ENCODE measurements around the gene VAC14. TPM values are rescaled to one million over a fixed set of nuclear protein-coding genes. Genes with fewer than 3 reads are reported as not detected.

The VAC14 gene
- total RNA-seq, 4 donors from 2014 or later, result 31.1 to 47.0 (median 37.0) TPM

DNA sequence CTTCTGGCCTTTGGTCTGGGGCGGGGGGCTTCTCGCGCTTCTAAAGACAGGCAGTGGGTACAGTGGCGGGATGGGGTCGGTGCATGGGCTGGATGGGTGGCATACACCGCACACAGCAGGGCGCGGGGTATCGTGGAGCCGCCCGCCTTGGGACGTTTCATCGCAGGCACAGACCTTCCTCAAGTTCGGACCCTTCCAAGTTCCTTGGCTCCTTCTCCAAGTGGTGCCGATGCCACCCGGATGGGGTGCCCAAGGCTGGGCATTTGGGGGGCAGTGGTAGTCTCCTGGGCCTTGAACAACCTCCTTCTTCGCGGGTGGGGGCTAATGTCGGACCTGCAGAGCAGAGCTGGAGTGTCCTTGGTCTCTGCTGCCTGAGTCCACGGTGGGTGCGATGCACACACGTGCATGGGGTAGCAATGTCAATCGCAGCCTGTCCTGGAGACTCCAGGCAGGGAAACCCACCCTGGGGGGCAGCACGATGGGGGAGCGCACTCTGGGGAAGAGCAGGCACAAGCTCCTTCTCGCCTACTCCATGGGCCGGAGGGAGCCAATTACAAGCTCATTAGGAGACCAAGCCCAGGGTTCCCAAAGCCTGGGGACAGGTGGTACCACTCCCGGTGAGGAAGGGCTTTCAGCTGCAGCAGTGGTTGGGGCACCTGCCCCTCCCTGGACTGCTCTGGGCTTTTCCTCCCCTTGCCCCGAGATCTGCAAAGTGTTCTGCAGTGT, 114.4 kb downstream of the VAC14 start:
- H3K27ac ChIP-seq (replicated peaks in 1 of 4), result peak overlapping the region; percentile 96 to 99 (median 96)
- TF ChIP-seq POLR2A (IDR thresholded peaks at IDR 0.05; ENCODE audit: low read depth) (no peak), EP300 (IDR thresholded peaks at IDR 0.05) (no peak)
- TF ChIP-seq, protein P1, sequence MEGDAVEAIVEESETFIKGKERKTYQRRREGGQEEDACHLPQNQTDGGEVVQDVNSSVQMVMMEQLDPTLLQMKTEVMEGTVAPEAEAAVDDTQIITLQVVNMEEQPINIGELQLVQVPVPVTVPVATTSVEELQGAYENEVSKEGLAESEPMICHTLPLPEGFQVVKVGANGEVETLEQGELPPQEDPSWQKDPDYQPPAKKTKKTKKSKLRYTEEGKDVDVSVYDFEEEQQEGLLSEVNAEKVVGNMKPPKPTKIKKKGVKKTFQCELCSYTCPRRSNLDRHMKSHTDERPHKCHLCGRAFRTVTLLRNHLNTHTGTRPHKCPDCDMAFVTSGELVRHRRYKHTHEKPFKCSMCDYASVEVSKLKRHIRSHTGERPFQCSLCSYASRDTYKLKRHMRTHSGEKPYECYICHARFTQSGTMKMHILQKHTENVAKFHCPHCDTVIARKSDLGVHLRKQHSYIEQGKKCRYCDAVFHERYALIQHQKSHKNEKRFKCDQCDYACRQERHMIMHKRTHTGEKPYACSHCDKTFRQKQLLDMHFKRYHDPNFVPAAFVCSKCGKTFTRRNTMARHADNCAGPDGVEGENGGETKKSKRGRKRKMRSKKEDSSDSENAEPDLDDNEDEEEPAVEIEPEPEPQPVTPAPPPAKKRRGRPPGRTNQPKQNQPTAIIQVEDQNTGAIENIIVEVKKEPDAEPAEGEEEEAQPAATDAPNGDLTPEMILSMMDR (IDR thresholded peaks at IDR 0.05), result peak in 1 of 3 experiments; percentile 5
- H3K27me3 ChIP-seq, result no peaks in the 10 kb centered on the region
- no peak for DNase-seq (ENCODE audit: extremely low spot score)
- peak overlapping the region; percentile 75 to 87 (median 83) for H3K4me3 ChIP-seq
- H3K9me3 ChIP-seq, result no peaks in the 10 kb centered on the region
- intact Hi-C loops (cut with DNase I), result no loop called here
- WGBS, result 64% methylated on average over 8 of the region's 29 CpGs
- H3K36me3 ChIP-seq, result peaks cover 0 to 11% (median 1%) of the 10 kb centered on the region in 4 donors
- peaks cover 89 to 95% (median 91%) of the 10 kb centered on the region in 4 donors for H3K4me1 ChIP-seq

DNA sequence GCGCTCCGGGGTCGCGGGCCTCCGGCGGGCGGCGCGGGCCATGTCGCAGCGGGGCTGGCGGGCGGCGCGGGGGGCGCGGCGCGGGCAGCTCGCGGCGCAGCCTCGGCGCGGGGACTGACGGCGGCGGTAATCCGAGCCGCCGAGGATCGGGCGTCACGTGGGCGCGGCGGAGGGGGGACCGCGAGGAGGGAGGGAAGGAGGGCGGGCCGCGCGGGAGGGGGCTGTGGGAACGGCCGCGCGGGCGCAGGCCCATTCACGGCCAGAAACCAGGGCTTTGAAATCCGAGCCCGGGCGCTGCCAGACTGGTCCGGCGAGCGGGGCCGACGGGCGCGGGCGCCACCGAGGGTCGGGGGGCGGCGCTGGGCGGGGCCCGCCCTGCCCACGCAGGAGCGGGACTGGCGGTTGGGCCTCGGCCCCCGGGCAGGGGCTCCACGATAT, 115.0 kb downstream of the VAC14 start, which contains the start of gene MTSS2:
TSS of gene MTSS2 (minus strand) at position 116 of the 438 bp plus-strand sequence. CDS start 262 bp downstream, outside the sequence.
- no peak for DNase-seq (ENCODE audit: extremely low spot score)
- peaks cover 88 to 95% (median 91%) of the 10 kb centered on the region in 4 donors for H3K4me1 ChIP-seq
- intact Hi-C loops (cut with DNase I), result no loop called here
- H3K36me3 ChIP-seq, result peaks cover 0 to 11% (median 1%) of the 10 kb centered on the region in 4 donors
- TF ChIP-seq, protein P1 (IDR thresholded peaks at IDR 0.05), result no peak
- TF ChIP-seq POLR2AphosphoS5 (IDR thresholded peaks at IDR 0.05) (peak; percentile 74 to 79), EP300 (IDR thresholded peaks at IDR 0.05) (no peak)
- no peaks in the 10 kb centered on the region for H3K9me3 ChIP-seq
- peak within 1 kb of the TSS; percentile 75 to 87 (median 83) for H3K4me3 ChIP-seq
- H3K27ac ChIP-seq (replicated peaks in 1 of 4), result peak within 1 kb of the TSS; percentile 96 to 99 (median 96)
- no peaks in the 10 kb centered on the region for H3K27me3 ChIP-seq
- no CpG with 5 or more reads among the region's 72 CpGs for WGBS

DNA sequence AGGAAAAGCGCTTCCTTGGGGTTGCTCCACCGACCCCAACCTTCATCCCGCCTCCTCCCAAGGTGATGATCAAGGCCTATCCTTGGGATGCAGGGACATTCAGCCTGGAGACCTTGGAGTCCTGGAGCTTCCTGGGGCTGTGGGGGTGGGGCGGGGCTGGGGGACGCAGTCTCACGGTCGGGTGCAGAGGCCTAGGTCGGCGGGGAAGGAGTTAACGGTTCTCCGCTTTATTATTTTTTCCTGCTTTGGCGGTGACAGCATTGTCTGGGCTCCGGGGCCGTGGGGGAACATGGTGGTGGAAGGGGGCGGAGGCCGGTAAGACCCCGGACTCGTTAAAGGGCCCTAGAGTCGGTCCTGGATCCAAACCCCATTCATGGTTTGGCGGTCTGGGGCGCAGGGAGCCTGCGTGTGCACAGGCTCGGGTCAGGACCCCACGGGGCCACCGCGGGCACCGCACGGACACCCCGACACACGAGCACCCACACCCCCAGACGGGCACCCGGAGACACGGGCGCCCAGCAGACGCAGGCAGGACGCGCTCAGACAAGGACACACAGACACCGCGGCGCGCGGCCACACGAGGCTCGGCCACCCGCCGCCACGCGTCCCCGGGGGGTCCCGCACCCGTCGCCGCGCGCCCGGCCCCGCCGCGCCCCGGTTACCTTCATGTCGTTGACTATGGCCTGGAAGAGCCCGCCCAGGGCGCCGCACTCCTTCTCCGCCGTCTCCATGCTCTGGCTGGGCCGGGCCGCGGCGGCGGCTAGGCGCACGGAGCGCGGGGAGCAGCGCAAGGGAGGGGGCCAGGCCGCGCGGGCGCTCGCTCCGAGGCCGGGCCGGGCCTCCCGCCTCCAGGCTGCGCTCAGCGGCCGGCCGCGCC, 115.7 kb downstream of the VAC14 start:
- no peak for DNase-seq (ENCODE audit: extremely low spot score)
- peaks cover 0 to 17% (median 1%) of the 10 kb centered on the region in 4 donors for H3K36me3 ChIP-seq
- H3K4me1 ChIP-seq, result peaks cover 88 to 95% (median 91%) of the 10 kb centered on the region in 4 donors
- H3K4me3 ChIP-seq, result peak overlapping the region; percentile 75 to 87 (median 83)
- intact Hi-C loops (cut with DNase I), result no loop called here
- TF ChIP-seq, protein P1 (IDR thresholded peaks at IDR 0.05), result no peak
- no peaks in the 10 kb centered on the region for H3K27me3 ChIP-seq
- H3K9me3 ChIP-seq, result no peaks in the 10 kb centered on the region
- peak overlapping the region; percentile 86 to 99 (median 93) for H3K27ac ChIP-seq (replicated peaks in 1 of 4)
- WGBS, result 5% methylated on average over 9 of the region's 90 CpGs

DNA sequence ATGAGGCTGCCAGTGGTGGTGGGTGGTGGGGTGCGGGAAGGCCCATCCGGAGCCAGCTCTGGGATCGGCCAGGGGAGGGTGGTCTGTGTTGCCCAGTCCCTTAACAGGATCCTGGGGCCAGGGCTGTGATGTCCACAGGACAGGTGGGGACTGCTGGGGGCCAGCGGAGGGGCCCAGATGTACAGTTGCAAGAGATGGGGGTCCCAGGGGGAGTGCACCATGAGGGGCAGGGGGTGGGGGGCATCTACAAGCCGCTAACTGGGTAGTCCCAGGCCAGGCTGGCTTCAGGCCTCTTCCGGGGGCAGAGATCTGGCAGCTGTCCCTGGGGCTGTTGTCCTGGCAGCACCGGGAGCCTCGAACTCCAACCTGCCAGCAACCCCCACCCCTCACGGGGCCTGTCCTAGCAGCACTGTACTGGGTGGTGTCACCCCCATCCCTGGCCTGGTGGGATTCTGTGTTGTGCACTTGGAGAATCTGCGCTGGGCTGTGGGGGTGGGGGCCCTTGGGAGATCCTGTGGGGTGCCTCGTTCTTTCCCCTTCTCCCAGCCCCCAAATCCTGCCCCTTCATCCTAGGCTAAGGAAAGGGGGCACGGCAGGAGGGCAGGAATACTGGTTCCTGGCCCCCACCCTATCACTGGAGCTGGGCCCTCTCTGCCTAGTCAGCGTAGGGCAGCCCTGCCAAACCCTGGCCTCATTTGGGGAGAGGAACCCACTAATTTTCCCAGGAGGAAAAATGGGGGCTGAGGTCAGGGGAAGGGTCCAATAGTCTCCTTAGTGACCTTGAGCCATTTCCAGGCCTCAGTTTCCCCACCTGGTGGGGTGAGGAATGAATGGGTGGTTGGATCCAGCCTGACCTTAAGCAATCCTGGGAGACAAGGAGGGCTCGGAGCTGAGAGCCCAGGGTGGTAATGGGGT, 116.6 kb downstream of the VAC14 start:
- TF ChIP-seq POLR2A (IDR thresholded peaks at IDR 0.05; ENCODE audit: low read depth), result no peak
- no peak for TF ChIP-seq EP300 (IDR thresholded peaks at IDR 0.05)
- TF ChIP-seq POLR2AphosphoS5 (IDR thresholded peaks at IDR 0.05), result no peak
- TF ChIP-seq, protein P1 (IDR thresholded peaks at IDR 0.05), result no peak
- WGBS, result 29% methylated on average over 12 of the region's 14 CpGs
- Histone ChIP-seq H3K9me3 (no peaks in the 10 kb centered on the region), H3K36me3 (peaks cover 5 to 25% (median 7%) of the 10 kb centered on the region in 4 donors), H3K27ac (replicated peaks in 1 of 4) (peak overlapping the region; percentile 86 to 99 (median 93)), H3K4me1 (peaks cover 82 to 95% (median 91%) of the 10 kb centered on the region in 4 donors), H3K4me3 (peak overlapping the region; percentile 75 to 87 (median 83)), H3K27me3 (no peaks in the 10 kb centered on the region)
- no peak for DNase-seq (ENCODE audit: extremely low spot score)
- intact Hi-C loops (cut with DNase I), result no loop called here

Measured in esophagus muscularis mucosa (tissue), 4 donors.